ENCODE results near the gene MLKL. TPM values are rescaled to one million over a fixed set of nuclear protein-coding genes. Genes with fewer than 3 reads are reported as not detected.
A peak's percentile ranks its signal among the peaks of the same experiment; 100 is the strongest.

Gene MLKL
- total RNA-seq, result 2.7 and 6.3 TPM in 2 replicates

GRCh38 chr16:74700438-74701225 lies at the start of gene MLKL:
TSS of gene MLKL (minus strand) at chr16:74700862. CDS start at chr16:74695757, 5,105 bp downstream.
- no peaks in the 10 kb centered on the region for H3K36me3 ChIP-seq (ENCODE audit: control insufficient read depth, insufficient read depth, low read length)
- no peak for TF ChIP-seq CTCF (IDR thresholded peaks at IDR 0.05; ENCODE audit: insufficient read depth, low read length, severe bottlenecking)
- H3K27me3 ChIP-seq (ENCODE audit: control insufficient read depth, insufficient read depth, low read length), result no peaks in the 10 kb centered on the region
- H3K4me3 ChIP-seq (ENCODE audit: low read depth, low read length), result peak within 1 kb of the TSS; percentile 72
- FAIRE-seq (no peak), DNase-seq (ENCODE audit: low read depth) (peak; percentile 58)

GRCh38 chr16:74749291-74750055 lies 48.8 kb upstream of the MLKL start:
- no peak for TF ChIP-seq CTCF (IDR thresholded peaks at IDR 0.05; ENCODE audit: insufficient read depth, low read length, severe bottlenecking)
- no peaks in the 10 kb centered on the region for H3K36me3 ChIP-seq (ENCODE audit: control insufficient read depth, insufficient read depth, low read length)
- no peaks in the 10 kb centered on the region for H3K27me3 ChIP-seq (ENCODE audit: control insufficient read depth, insufficient read depth, low read length)
- H3K4me3 ChIP-seq (ENCODE audit: low read depth, low read length), result no peak overlapping the region
- FAIRE-seq (no peak), DNase-seq (ENCODE audit: low read depth) (no peak)

GRCh38 chr16:74748616-74749026 lies 48.0 kb upstream of the MLKL start:
- Histone ChIP-seq H3K27me3 (ENCODE audit: control insufficient read depth, insufficient read depth, low read length) (no peaks in the 10 kb centered on the region), H3K4me3 (ENCODE audit: low read depth, low read length) (no peak overlapping the region), H3K36me3 (ENCODE audit: control insufficient read depth, insufficient read depth, low read length) (no peaks in the 10 kb centered on the region)
- DNase-seq (ENCODE audit: low read depth), result no peak
- no peak for FAIRE-seq
- no peak for TF ChIP-seq CTCF (IDR thresholded peaks at IDR 0.05; ENCODE audit: insufficient read depth, low read length, severe bottlenecking)

- Histone ChIP-seq H3K36me3 (ENCODE audit: control insufficient read depth, insufficient read depth, low read length) (no peaks in the 10 kb centered on the region), H3K27me3 (ENCODE audit: control insufficient read depth, insufficient read depth, low read length) (no peaks in the 10 kb centered on the region), H3K4me3 (ENCODE audit: low read depth, low read length) (no peak overlapping the region)
- FAIRE-seq, result no peak
- DNase-seq (ENCODE audit: low read depth), result no peak
- TF ChIP-seq CTCF (IDR thresholded peaks at IDR 0.05; ENCODE audit: insufficient read depth, low read length, severe bottlenecking), result no peak
These were observed 47.3 kb upstream of the MLKL start for GRCh38 chr16:74747716-74748615.

GRCh38 chr16:74745926-74746325 lies 45.3 kb upstream of the MLKL start:
- Histone ChIP-seq H3K36me3 (ENCODE audit: control insufficient read depth, insufficient read depth, low read length) (no peaks in the 10 kb centered on the region), H3K27me3 (ENCODE audit: control insufficient read depth, insufficient read depth, low read length) (no peaks in the 10 kb centered on the region), H3K4me3 (ENCODE audit: low read depth, low read length) (no peak overlapping the region)
- TF ChIP-seq CTCF (IDR thresholded peaks at IDR 0.05; ENCODE audit: insufficient read depth, low read length, severe bottlenecking), result no peak
- no peak for FAIRE-seq
- no peak for DNase-seq (ENCODE audit: low read depth)

All from bronchial epithelial cell (primary cell).